ENCODE results near the gene PASK.

DNA sequence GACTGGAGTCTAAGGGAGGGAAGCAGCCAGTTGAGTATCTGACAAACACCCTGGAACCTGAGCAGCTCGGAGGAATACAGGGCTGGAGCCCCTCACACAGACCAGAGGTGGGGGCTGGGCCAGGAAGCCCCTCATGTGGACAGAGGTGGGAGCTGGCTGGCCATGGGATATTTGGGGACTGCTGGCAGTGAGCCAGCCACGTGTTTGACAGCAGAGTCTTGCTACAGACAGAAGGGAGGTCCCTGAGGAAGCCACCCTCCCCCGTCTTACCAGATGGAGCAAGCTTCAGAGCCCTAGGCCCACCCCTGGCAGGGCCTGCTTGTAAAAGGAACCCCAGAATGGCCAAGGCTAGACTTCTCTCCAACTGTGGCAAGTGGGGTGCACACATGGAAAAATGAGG, 43.6 kb downstream of the PASK start:
- TF ChIP-seq, protein P1, sequence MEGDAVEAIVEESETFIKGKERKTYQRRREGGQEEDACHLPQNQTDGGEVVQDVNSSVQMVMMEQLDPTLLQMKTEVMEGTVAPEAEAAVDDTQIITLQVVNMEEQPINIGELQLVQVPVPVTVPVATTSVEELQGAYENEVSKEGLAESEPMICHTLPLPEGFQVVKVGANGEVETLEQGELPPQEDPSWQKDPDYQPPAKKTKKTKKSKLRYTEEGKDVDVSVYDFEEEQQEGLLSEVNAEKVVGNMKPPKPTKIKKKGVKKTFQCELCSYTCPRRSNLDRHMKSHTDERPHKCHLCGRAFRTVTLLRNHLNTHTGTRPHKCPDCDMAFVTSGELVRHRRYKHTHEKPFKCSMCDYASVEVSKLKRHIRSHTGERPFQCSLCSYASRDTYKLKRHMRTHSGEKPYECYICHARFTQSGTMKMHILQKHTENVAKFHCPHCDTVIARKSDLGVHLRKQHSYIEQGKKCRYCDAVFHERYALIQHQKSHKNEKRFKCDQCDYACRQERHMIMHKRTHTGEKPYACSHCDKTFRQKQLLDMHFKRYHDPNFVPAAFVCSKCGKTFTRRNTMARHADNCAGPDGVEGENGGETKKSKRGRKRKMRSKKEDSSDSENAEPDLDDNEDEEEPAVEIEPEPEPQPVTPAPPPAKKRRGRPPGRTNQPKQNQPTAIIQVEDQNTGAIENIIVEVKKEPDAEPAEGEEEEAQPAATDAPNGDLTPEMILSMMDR (IDR thresholded peaks at IDR 0.05) = no peak
- no peak for TF ChIP-seq POLR2A (IDR thresholded peaks at IDR 0.05)

Data from testis (tissue), 2 donors.